ENCODE measurements around the gene TOMM40. TPM values are rescaled to one million over a fixed set of nuclear protein-coding genes. Genes with fewer than 3 reads are reported as not detected.

The TOMM40 gene
- total and polyA plus RNA-seq, 2 of the 13 experiments (the other 11 are each of a cell fraction or from before 2014, with no cell fraction given) = 72.0 to 110 TPM

GRCh38 chr19:44939668-44940067 lies 48.6 kb downstream of the TOMM40 start (continued):
- TF ChIP-seq FOXA3 (CRISPR knock-in tag; IDR thresholded peaks at IDR 0.05) (peak; percentile 48; the same call in 1 of the 2 replicates), SNAI1 (CRISPR knock-in tag; IDR thresholded peaks at IDR 0.05; ENCODE audit: borderline replicate concordance) (no peak), SOX6 (IDR thresholded peaks at IDR 0.05) (no peak), SOX6 (CRISPR knock-in tag; IDR thresholded peaks at IDR 0.05) (peak; percentile 36; the same call in 1 of the 2 replicates), NKX3-1 (CRISPR knock-in tag; IDR thresholded peaks at IDR 0.05) (no peak), AKAP8 (CRISPR knock-in tag; IDR thresholded peaks at IDR 0.05) (no peak), RARG (CRISPR knock-in tag; IDR thresholded peaks at IDR 0.05; ENCODE audit: low read depth) (no peak), ZNF670 (CRISPR knock-in tag; IDR thresholded peaks at IDR 0.05; ENCODE audit: borderline replicate concordance) (no peak), ZNF263 (CRISPR knock-in tag; IDR thresholded peaks at IDR 0.05) (no peak), ZNF121 (CRISPR knock-in tag; IDR thresholded peaks at IDR 0.05) (no peak), JUND (CRISPR knock-in tag; IDR thresholded peaks at IDR 0.05) (no peak), FOXC1 (CRISPR knock-in tag; IDR thresholded peaks at IDR 0.05; ENCODE audit: borderline replicate concordance) (no peak), ATF7-NPFF (CRISPR knock-in tag; IDR thresholded peaks at IDR 0.05; ENCODE audit: low read depth) (no peak), ZNF546 (CRISPR knock-in tag; conservative IDR thresholded peaks at IDR 0.05) (no peak), NR0B2 (CRISPR knock-in tag; IDR thresholded peaks at IDR 0.05) (no peak), REXO4 (CRISPR knock-in tag; IDR thresholded peaks at IDR 0.05; ENCODE audit: borderline replicate concordance) (no peak), ZNF562 (CRISPR knock-in tag; IDR thresholded peaks at IDR 0.05; ENCODE audit: borderline replicate concordance) (no peak), HNF4G (IDR thresholded peaks at IDR 0.05; ENCODE audit: borderline replicate concordance, low read depth, low read length) (peak; percentile 19; the same call in 1 of the 2 replicates), HNF4G (CRISPR knock-in tag; IDR thresholded peaks at IDR 0.05; ENCODE audit: borderline replicate concordance, low read depth) (no peak), ASH2L (IDR thresholded peaks at IDR 0.05; ENCODE audit: insufficient read length, low read depth, low read length) (no peak), ZNF792 (CRISPR knock-in tag; IDR thresholded peaks at IDR 0.05) (no peak)
- TF ChIP-seq, protein P1, sequence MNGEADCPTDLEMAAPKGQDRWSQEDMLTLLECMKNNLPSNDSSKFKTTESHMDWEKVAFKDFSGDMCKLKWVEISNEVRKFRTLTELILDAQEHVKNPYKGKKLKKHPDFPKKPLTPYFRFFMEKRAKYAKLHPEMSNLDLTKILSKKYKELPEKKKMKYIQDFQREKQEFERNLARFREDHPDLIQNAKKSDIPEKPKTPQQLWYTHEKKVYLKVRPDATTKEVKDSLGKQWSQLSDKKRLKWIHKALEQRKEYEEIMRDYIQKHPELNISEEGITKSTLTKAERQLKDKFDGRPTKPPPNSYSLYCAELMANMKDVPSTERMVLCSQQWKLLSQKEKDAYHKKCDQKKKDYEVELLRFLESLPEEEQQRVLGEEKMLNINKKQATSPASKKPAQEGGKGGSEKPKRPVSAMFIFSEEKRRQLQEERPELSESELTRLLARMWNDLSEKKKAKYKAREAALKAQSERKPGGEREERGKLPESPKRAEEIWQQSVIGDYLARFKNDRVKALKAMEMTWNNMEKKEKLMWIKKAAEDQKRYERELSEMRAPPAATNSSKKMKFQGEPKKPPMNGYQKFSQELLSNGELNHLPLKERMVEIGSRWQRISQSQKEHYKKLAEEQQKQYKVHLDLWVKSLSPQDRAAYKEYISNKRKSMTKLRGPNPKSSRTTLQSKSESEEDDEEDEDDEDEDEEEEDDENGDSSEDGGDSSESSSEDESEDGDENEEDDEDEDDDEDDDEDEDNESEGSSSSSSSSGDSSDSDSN (CRISPR knock-in tag; IDR thresholded peaks at IDR 0.05) = no peak
- TF ChIP-seq, protein P2, sequence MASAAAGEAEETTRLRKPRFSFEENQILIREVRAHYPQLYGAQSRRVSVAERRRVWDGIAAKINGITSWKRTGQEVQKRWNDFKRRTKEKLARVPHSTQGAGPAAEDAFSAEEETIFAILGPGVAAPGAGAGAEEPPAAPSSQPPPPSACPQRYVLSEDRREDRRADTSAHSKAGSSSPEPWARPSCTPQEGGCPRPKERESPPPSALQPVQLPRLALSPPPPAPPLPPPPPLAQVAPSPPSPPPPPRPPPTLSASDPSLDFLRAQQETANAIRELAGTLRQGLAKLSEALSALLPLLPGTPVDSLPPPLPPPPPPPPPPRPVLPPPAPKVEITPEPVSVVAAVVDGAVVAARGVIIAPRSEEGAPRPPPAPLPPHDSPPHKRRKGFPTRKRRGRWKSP (CRISPR knock-in tag; IDR thresholded peaks at IDR 0.05) = no peak
- TF ChIP-seq, protein P3, sequence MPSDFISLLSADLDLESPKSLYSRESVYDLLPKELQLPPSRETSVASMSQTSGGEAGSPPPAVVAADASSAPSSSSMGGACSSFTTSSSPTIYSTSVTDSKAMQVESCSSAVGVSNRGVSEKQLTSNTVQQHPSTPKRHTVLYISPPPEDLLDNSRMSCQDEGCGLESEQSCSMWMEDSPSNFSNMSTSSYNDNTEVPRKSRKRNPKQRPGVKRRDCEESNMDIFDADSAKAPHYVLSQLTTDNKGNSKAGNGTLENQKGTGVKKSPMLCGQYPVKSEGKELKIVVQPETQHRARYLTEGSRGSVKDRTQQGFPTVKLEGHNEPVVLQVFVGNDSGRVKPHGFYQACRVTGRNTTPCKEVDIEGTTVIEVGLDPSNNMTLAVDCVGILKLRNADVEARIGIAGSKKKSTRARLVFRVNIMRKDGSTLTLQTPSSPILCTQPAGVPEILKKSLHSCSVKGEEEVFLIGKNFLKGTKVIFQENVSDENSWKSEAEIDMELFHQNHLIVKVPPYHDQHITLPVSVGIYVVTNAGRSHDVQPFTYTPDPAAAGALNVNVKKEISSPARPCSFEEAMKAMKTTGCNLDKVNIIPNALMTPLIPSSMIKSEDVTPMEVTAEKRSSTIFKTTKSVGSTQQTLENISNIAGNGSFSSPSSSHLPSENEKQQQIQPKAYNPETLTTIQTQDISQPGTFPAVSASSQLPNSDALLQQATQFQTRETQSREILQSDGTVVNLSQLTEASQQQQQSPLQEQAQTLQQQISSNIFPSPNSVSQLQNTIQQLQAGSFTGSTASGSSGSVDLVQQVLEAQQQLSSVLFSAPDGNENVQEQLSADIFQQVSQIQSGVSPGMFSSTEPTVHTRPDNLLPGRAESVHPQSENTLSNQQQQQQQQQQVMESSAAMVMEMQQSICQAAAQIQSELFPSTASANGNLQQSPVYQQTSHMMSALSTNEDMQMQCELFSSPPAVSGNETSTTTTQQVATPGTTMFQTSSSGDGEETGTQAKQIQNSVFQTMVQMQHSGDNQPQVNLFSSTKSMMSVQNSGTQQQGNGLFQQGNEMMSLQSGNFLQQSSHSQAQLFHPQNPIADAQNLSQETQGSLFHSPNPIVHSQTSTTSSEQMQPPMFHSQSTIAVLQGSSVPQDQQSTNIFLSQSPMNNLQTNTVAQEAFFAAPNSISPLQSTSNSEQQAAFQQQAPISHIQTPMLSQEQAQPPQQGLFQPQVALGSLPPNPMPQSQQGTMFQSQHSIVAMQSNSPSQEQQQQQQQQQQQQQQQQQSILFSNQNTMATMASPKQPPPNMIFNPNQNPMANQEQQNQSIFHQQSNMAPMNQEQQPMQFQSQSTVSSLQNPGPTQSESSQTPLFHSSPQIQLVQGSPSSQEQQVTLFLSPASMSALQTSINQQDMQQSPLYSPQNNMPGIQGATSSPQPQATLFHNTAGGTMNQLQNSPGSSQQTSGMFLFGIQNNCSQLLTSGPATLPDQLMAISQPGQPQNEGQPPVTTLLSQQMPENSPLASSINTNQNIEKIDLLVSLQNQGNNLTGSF (CRISPR knock-in tag; IDR thresholded peaks at IDR 0.05) = no peak

Data from HepG2 (cell line).